ENCODE measurements around the gene SH3RF2.
A peak's percentile ranks its signal among the peaks of the same experiment; 100 is the strongest.

- TF ChIP-seq, protein P1, sequence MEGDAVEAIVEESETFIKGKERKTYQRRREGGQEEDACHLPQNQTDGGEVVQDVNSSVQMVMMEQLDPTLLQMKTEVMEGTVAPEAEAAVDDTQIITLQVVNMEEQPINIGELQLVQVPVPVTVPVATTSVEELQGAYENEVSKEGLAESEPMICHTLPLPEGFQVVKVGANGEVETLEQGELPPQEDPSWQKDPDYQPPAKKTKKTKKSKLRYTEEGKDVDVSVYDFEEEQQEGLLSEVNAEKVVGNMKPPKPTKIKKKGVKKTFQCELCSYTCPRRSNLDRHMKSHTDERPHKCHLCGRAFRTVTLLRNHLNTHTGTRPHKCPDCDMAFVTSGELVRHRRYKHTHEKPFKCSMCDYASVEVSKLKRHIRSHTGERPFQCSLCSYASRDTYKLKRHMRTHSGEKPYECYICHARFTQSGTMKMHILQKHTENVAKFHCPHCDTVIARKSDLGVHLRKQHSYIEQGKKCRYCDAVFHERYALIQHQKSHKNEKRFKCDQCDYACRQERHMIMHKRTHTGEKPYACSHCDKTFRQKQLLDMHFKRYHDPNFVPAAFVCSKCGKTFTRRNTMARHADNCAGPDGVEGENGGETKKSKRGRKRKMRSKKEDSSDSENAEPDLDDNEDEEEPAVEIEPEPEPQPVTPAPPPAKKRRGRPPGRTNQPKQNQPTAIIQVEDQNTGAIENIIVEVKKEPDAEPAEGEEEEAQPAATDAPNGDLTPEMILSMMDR (conservative IDR thresholded peaks at IDR 0.05; ENCODE audit: low read length), result peak; percentile 68
- no peak for TF ChIP-seq EZH2phosphoT487 (IDR thresholded peaks at IDR 0.05; ENCODE audit: borderline replicate concordance, low read depth, low read length)
Observed at GRCh38 chr5:146041180-146041789, 104.9 kb downstream of the SH3RF2 start.

All from OCI-LY7 (cell line).